ENCODE measurements around the gene CMTM5.

The CMTM5 gene

DNA sequence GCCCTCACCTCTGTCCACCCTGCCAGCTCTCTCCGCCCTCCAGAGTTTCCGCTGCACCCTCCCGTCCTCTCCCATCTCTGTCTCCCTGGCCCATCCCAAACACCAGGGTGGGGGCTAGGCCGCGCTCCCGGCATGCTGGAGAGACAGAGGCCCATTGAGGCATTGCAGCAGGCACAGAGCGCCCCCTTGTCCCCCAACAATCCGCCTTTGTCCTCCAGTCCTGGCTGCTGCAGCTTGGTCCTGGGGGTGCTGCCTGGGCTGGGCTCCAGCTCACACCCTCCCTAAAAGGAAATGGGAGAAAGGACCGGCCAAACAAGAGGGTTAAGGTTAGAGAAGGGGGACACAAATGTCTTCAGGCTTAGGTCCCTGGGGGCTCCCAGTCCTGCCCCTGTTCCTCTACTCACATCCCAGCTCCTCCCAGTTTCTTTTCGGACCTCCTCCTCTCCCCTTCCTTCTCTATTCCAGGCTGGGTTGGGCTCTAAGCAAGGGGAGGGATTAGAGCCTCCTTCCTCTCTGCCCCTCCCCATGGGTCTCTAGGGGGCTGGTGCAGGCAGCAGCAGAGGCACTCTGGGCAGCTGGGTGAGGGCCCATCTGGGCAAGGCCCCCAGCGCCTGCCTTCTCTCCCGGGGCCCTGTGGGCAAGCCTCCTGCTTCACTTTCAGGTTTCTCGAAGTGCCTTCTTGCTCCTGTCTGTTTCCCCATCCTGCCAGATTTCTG lies at the start of gene CMTM5:
Gene CMTM5 (plus strand): TSS at position 565 of the 716 bp plus-strand sequence. CDS start 206 bp downstream, outside the sequence.
- DNase-seq, result no peak

DNA sequence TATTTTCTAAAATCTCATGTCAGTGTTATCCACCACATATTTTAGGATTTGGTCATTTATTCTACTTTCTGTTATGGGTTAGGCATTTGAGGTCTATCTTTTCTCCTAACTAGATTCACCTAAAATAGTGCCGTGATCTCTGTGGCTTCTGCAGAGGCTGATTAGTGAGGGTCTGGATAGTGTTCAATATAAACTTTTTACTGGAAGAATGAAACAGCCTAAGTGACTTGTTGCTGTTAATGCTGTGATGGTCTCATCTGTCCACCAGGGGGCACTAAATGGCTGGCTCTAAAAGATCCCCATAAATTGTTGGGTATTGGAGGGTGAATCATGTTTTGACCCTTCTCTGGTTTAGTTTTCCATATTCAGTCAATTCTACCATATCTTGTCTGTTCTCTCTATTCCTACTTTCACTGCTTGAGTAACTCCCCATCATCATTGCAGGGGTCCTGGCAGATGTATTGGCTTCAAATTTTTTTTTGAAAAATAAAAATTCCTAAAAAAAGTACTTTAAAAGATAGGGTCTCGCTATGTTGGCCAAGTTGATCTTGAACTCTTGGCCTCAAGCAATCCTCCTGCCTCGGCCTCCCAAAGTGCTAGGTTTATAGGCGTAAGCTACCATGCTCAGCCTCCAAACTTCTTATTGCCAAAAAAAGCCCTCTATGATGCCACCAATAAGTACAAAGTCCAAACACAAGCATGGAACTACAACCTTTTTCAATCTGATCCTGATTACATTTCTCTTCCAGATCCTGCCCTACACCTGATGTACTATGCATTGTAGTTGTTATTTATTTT lies 48.7 kb upstream of the CMTM5 start:
- peak; percentile 80 for DNase-seq

DNA sequence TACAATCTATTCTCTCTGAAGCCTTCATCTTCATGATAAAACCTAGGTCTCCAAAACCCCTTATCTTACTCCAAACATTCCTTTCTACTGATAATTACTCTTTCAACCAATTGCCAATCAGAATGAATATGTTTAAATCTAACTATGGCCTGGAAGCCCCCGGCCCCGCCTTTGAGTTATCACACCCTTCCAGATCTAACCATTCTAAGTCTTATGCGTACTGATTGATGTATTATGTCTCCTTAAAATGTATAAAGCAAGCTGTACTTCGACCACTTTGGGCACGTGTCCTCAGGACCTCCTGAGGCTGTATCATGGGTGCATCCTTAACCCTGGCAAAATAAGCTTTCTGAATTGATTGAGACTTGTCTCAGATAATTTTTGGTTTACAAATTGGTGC lies 41.2 kb upstream of the CMTM5 start:
- DNase-seq, result no peak

DNA sequence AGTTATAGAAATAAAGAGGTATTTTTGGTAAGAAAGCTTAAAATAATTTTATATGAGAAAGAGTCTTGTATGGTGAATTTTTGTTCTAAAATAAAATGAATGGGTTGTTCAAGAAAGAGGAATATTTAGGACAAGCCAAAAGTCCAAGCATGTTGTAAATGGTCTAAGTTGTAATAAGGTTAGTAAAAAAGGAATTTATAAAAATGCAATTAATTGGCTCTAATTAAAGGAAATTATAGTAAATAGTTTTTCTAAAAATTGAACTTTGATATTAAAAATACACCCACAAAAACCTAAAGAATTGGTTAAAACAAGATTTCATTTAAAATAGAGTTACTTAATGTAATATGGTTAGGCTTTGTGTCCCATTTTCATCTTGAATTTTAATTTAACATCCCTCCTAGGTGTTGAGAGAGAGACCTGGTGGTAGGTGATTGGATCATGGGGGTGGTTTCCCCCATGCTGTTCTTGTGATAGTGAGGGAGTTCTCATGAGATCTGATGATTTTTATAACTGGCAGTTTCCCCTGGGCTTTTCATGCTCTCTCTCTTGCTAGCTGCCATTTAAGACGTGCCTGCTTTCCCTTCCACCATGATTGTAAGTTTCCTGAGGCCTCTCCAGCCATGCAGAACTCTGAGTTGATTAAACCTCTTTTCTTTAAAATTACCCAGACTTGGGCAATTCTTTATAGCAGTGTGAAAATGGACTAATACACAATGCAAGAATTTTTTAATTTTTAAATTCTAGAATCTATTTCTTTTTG lies 37.2 kb upstream of the CMTM5 start:
- no peak for DNase-seq

DNA sequence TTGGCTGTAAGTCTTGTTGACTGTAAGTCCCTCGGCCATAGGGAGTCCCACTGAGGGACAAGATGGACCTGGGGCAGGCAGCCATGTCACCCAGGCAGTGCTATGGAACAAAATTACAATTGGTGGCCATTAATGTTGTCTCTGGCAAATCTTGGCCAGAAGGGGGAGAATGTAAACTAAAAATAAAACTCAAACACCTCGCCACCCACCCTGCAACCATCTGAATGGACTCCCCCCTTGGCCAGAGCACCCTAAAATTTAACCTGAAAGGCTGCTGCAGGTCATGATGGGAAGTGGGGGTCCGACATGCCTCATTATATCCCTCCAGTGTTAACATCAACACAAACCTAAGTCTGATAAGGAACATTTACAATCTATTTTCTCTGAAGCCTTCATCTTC lies 32.4 kb upstream of the CMTM5 start:
- DNase-seq, result peak; percentile 10

DNA sequence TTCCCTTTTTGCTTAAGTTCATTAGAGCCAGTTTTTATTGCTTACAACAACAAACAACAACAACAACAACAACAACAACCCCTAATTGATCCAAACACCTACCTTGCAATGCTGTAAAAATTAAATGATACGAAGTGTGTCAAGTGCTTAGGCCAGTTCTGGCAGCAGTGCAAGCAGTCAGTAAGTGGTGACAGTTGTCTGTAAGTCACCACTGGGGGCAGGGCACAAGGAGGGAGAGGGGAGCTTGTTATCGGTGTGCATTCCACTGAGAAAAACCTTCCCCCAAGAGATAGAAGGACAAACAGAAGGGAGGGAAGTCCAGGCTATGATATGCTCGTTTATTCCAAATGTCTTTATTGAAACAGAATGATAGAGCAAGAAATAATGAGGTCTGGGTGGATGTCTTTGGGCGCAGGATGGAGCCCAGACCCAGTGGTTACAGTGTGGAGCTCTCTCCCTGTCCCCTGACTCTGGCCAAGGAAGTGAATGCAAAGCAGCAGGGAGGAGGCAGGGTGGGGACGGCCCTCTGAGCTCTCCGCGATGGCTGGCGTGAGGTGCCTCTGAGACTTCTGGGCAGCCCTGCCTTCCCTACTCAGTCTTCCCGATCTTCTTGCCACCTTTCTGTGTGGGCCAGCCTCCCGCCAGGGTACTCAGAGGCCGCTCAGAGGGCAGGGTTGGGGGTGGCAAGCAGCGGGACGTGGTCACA lies 30.7 kb upstream of the CMTM5 start:
- DNase-seq, result no peak

DNA sequence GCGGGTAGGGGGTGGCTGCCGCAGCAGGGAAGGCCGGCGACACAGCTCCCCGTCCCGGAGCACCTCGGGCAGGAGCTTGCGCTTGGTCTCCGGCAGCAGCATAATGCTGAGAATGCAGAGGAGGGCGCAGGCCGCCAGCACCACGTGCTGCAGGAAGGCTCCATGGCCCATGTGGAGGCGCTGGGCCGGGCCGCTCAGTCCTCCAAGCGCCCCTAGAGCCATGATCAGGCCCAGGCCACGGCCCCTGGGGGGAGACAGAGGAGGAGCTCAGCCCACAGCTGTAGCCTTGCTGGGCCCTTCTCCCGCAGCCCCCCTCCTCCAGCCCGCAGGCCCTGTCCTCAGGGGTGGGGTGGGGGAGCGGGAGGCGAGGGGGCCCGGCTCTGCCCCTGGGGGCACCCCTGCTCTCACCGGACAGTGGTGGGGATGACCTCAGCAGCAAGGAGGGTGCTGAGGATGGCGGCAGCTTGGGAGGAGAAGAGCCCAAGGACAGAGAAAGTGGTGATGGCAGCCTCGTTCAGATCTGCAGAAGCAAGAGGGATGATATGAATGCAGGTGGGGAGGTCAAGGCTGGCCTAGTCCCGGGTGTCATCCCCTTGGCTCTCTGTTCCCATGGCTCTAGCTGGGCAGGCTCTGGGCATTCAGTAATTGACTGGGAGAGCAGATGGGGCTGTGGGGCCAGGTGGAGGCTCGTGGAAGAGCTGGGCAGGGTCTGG lies 30.0 kb upstream of the CMTM5 start:
- DNase-seq, result no peak

DNA sequence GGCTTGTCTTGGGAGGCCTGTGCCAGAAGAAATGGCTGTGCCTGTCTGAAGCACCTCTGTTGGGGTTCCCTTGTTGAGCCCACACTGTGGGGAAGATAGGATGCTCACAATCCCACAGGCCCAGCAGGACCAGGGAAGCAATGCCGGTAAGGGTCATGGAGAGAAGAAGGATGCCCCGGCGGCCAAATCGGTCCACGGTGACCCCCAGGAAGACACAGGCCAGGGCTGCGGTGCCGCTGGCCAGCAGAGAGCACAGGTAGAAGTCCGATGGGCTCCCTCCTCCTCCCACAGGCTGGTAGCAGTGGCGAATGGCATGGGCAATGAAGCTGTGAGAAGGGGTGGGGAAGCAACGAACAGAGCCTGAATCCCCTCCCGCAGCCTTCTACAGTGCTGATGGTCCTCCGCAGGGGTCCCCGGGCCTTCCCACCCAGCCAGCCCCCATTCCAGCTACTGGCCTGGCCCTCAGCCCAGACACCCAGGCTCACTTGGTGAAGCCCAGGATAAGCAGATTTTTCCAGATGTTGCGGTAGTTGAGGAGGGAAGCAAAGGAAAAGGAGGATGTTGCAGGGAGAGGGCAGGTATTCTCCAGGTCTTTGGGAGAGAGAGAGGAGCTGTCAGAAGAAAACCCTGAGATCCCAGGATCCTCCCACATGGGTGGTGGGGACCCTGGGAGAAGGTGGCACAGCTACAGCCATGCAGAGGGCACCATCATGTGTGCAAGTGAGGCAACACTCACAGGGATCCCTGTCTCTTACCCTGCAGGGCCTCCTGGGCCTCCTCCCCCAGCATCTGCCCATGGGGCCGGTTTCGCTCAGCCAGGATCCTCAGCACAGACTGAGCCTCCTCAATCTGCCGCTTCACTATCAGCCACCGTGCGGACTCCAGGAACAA lies 29.2 kb upstream of the CMTM5 start:
- DNase-seq, result no peak

DNA sequence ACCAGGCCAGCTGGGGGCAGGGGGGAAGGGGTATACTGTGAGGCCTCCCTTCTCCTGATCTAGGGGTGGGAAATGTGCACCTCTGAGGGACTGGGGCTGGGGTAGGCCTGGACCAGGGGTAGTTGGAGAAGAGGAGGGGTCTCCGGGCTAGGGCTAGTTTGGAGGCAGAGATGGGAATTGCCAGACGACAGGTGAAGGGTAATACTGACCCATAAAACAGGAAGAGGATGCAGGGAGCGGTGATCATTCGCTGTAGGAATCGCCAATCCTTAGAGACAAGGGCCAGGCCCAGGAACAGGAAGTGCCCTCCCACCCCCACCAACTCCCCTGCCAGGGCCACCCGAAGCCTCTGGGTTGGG lies 28.6 kb upstream of the CMTM5 start:
- no peak for DNase-seq

DNA sequence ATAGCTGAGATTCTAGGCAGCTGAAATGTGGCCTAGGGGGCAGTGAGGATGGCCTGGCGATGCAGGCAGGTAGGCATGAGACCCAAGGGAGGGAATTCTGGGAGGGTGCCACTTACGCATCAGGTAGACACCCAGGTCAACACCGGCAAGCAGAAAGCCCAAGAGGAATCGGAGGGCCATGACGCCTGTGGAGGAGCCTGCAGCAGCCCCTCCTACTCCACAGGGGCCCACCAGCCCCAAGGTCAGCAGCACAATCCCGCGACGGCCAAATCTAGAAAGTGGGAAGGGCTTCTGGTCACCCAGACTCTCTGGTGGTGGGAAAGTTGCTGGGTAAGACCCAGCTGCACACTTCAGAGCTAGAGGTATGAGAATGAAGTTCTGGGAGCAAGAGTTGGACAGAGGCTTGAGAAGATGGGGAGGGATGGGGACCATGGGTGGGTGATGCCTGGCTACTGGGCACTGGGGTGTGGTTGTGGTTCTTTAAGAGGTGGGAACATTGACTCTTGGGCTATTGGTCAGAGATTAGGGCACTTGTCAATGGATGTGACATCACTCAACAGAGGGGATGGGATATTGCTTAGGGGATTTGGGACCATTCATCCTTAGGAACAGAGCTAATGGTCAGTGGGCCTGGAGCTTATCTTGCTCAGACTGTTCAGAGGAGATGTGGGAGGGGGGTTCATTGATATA lies 27.5 kb upstream of the CMTM5 start:
- no peak for DNase-seq

- DNase-seq, result no peak
These were observed 25.0 kb upstream of the CMTM5 start for GRCh38 chr14:23351681-23352505.

GRCh38 chr14:23352506-23353432 lies 24.1 kb upstream of the CMTM5 start, which contains the start of gene SLC22A17:
Gene SLC22A17, minus strand, starts transcription at chr14:23352887.
- peak; percentile 51 for DNase-seq

GRCh38 chr14:23353433-23353780 lies 23.4 kb upstream of the CMTM5 start:
- DNase-seq, result no peak

DNA sequence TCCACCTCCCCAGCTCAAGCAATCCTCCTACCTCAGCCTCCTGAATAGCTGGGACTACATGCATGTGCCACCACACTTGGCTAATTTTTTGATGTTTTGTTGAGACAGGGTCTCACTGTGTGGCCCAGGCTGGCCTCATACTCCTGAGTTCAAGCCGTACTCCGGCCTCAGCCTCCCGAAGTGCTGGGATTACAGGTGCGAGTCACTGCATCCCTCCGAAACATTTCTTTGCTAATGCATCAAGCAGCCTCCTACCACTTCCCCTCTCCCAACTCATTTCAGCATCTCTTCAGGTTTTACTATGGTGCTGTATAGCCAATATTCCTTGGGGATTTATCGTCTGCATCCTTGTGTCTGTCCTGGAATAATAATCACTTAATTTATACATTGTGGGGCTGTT lies 21.9 kb upstream of the CMTM5 start:
- DNase-seq, result no peak

DNA sequence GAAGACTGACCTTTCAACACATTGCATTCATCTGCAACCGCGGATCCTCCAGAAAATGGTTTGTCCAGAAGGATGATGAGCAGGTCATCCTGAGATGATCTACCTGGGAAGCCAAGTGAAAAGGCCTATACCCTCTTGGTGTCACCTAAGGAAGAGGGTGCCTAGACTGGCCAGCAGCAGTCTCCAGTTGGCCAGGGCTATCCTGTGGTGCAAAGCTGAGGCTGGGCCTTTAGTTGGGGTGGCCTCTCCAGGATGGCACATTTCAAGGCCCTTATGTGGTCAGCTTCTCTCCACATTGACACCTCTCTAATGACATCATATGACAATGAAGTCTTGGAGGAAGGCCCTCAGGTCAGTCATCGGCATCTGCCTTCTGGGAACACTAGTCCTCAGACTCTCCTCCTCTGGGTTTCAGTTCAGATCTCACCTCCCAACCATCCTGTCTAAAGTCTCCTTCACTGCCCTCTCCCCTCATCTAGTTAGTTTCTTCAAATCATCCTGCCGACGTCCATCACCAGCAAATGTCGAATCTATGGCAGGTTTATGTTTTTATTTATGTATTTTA lies 20.9 kb upstream of the CMTM5 start:
- DNase-seq, result peak; percentile 13

GRCh38 chr14:23356662-23357061 lies 20.2 kb upstream of the CMTM5 start:
- no peak for DNase-seq

GRCh38 chr14:23357261-23357660 lies 19.6 kb upstream of the CMTM5 start:
- DNase-seq, result no peak

- peak; percentile 6 for DNase-seq
These were observed 18.8 kb upstream of the CMTM5 start for GRCh38 chr14:23358042-23358441.
